ENCODE measurements around the gene WDR59.

GRCh38 chr16:74850027-74850426 lies 134.9 kb downstream of the WDR59 start:
- TF ChIP-seq GATA2 (IDR thresholded peaks at IDR 0.05; ENCODE audit: low read depth, low read length) (no peak), GATA3 (IDR thresholded peaks at IDR 0.05; ENCODE audit: low read depth, low read length) (no peak)
